VCaP (cell line): ENCODE measurements around the gene BRAF.
A peak's percentile ranks its signal among the peaks of the same experiment; 100 is the strongest.
"Not testable (repeated sequence)": the region's sequence is repeated elsewhere in the genome, so short reads cannot be mapped to it uniquely, and the experiment has no call there.

Experiments used
- H3K27ac ChIP-seq: fragments of 450-650 bp; 2 replicates; pipeline ENCODE4 v1.5.1; 2017
- TF ChIP-seq, protein P1 (sequence below): fragments of 450-650 bp; conservative IDR thresholded peaks from 2 replicates; pipeline ENCODE4 v1.5.1; 2017; ENCODE audit warnings: mild to moderate bottlenecking, moderate library complexity

Gene BRAF

GRCh38 chr7:140841166-140841715 lies 83.5 kb downstream of the BRAF start:
- no peak overlapping the region for H3K27ac ChIP-seq
- TF ChIP-seq, protein P1, sequence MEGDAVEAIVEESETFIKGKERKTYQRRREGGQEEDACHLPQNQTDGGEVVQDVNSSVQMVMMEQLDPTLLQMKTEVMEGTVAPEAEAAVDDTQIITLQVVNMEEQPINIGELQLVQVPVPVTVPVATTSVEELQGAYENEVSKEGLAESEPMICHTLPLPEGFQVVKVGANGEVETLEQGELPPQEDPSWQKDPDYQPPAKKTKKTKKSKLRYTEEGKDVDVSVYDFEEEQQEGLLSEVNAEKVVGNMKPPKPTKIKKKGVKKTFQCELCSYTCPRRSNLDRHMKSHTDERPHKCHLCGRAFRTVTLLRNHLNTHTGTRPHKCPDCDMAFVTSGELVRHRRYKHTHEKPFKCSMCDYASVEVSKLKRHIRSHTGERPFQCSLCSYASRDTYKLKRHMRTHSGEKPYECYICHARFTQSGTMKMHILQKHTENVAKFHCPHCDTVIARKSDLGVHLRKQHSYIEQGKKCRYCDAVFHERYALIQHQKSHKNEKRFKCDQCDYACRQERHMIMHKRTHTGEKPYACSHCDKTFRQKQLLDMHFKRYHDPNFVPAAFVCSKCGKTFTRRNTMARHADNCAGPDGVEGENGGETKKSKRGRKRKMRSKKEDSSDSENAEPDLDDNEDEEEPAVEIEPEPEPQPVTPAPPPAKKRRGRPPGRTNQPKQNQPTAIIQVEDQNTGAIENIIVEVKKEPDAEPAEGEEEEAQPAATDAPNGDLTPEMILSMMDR, result no peak

DNA sequence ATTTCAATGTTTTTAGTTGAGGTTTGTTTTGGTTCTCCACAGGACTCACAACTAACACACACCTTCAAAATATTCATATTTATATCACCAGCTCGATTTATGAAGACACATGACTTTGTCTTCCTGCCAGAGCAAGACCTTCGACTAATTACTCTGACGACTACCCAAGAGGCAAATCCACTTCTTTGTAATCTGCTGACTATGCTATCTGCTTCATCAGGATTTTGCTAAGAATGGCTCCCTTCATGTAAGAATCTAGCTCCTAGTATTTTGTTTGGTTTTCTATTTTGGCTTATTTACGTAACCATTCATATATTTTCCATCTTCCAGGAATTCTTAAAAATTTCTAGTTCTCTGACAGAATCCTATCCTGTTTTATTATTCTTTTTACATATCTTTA lies 93.0 kb downstream of the BRAF start:
- TF ChIP-seq, protein P1, result no peak
- H3K27ac ChIP-seq, result no peak overlapping the region

GRCh38 chr7:140829720-140830119 lies 95.0 kb downstream of the BRAF start:
- TF ChIP-seq, protein P1, result no peak
- H3K27ac ChIP-seq, result no peak overlapping the region

- no peak overlapping the region for H3K27ac ChIP-seq
- TF ChIP-seq, protein P1, result no peak
Measured at GRCh38 chr7:140828741-140829140, 96.0 kb downstream of the BRAF start.

GRCh38 chr7:140817383-140817782 lies 107.3 kb downstream of the BRAF start:
- not testable (repeated sequence) for H3K27ac ChIP-seq

- peak overlapping the region; percentile 50 for H3K27ac ChIP-seq
- TF ChIP-seq, protein P1, result peak; percentile 92
Measured at GRCh38 chr7:140810830-140811556, 113.7 kb downstream of the BRAF start.

DNA sequence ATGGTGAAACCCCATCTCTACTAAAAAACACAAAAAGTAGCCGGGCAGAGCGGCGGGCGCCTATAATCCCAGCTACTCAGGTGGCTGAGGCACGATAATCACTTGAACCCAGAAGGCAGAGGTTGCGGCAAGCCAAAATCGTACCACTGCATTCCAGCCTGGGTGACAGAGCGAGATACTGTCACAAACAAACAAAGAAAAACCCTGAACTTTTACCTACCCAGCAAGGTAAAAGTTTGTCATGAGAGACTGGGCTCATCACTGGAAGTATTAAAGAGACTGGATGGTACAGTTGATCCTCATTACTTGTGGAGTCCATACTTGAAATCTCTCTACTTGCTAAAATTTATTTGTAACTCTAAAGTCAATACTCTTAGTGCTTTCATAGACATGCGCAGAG lies 114.3 kb downstream of the BRAF start:
- TF ChIP-seq, protein P1, result no peak
- H3K27ac ChIP-seq, result peak overlapping the region; percentile 50; the same call in 1 of the 2 replicates

- TF ChIP-seq, protein P1, result no peak
- H3K27ac ChIP-seq, result no peak overlapping the region
Measured at GRCh38 chr7:140778975-140779374, 145.8 kb downstream of the BRAF start.
